ENCODE data around the gene DENND10.
"Not testable (repeated sequence)": the region's sequence is repeated elsewhere in the genome, so short reads cannot be mapped to it uniquely, and the experiment has no call there.

The DENND10 gene

GRCh38 chr10:119096641-119097415 is 7.1 kb upstream of the DENND10 start:
- FAIRE-seq; DNase-seq (ENCODE audit: insufficient read length, low spot score): not testable (repeated sequence)

DNA sequence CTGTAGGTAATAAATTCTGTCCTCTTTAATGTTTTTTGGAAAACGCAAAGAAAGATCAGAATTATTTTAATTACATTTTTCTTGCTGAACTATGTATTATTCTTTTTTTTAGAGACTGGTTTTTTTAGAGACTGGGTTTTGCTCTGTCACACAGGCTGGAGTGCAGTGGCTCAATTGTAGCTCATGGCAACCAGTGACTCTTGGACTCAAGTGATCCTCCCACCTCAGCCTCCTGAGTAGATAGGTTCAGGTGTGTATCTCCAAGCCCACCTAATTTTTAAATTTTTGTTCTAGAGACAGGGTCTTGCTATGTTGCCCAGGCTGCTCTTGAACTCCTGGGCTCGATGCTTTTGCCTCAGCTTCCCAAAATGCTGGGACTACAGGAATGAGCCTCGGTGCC is 5.3 kb upstream of the DENND10 start:
- DNase-seq (ENCODE audit: insufficient read length, low spot score) (no peak), FAIRE-seq (no peak)

DNA sequence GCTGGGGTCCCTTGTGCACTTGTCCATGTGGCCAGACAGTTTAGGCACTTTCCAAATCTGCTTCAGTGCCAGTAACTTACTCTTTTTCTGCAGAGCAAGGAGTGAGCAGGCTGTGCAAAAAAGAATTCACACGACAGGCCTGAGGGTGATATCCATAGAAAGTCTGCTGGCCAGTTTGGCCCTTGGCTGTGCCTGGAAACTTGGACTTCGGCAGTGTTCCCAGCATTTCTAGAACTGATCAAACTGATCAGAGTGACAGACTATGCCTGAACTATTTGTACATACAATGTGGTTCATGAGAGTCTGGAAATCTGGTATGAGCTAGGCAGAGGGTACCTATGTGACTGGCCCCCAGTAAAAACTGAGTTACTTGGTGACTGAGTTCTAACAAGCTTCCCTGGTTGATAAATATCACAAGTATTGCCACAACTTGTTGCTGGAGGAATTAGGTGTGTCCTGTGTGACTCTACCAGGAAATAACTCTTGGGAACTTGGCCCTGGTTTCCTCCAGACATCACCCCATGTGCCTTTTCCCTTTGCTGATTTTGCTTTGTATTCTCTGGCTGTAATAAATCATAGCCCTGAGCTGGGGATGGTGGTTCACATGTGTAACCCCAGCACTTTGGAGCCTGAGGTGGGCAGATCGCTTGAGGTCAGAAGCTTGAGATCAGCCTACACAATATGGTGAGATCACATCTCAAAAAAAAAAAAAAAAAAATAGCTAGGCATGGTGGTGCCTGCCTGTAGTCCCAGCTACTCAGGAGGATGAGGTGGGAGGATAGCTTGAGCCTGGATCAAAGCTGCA is 3.3 kb upstream of the DENND10 start:
- FAIRE-seq (no peak), DNase-seq (ENCODE audit: insufficient read length, low spot score) (no peak)

DNA sequence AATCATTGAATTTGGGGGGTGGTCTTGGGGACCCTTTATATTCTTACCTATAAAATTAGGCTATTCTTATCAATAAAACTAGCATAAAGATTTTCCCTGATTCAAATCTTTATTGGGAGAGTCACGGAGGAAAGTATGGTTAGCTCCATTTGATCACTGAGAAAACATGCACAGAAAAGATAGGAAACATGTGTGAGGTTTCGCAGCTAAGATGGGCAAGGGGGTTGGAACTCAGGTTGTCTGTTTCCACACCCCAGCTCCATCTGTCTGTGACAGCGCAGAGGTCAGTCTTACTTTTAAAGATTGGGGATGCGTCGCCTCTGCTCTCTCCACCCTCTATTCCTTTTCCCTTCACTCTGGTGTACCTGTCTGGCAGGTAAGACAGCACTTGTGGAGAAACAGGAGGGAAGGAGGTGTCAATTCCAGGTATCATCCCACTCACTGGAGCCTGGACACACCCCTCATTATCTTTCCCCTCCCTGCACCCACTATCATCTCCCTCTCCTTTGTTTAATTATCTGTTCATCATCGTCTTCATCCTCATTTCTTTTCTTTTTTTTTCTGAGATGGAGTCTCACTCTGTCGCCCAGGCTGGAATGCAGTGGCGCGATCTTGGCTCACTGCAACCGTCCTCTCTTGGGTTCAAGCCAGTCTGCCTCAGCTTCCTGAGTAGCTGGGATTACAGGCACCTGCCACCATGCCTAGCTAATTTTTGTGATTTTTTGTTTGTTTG is 2.4 kb upstream of the DENND10 start:
- no peak for DNase-seq (ENCODE audit: insufficient read length, low spot score)
- FAIRE-seq, result no peak

- DNase-seq (ENCODE audit: insufficient read length, low spot score) (no peak), FAIRE-seq (no peak)
Measured at GRCh38 chr10:119103241-119103902, 541 bp upstream of the DENND10 start.

DNA sequence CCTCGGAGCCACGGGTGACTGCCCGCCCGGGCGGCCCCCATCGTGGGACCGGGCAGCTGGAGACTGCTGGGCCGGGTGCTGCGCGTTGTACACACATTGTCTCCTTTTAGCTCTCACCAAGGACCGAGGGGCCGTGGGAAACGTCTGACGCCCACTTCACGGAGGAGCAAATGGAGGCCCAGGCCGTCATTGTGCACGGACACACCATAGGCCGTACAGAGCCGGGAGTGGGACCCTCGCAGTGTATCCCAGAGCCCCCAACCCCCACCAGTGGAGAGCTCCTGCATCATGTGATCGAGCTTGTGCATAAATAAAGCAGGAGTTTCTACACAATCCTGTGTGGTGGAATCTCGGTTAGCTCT is 722 bp downstream of the DENND10 start:
- no peak for FAIRE-seq
- no peak for DNase-seq (ENCODE audit: insufficient read length, low spot score)

DNA sequence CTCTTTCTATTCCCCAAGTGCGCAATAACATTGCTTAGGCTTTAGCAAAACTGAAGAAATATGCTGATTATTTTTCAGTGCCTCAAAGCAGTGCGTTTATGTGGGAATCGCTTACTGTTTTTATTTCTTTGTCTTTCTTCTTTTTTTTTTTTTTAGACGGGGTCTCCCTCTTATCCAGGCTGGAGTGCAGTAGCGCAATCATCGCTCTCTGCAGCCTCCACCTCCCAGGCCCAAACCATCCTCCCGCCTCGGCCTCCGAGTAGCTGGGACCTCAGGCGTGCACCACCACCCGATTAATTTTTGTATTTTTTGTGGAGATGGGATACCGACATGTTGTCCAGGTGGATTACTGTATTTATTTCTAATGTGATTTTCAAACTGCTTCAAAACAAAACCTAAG is 1.2 kb downstream of the DENND10 start:
- DNase-seq (ENCODE audit: insufficient read length, low spot score) (no peak), FAIRE-seq (no peak)

DNA sequence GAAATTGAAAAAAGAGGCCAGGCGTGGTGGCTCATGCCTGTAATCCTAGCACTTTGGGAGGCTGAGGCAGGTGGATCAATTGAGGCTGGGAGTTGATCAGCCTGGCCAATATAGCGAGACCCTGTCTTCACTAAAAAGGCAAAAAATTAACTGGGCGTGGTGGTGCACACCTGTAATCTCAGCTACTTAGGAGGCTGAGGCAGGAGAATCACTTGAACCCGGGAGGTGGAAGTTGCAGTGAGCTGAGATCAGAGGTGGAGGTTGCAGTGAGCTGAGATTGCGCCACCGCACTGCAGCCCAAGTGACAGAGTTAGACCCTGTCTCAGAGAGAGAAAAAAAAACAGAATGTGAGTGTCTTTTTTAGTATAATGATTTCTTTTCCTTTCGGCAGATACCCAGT is 2.0 kb downstream of the DENND10 start:
- not testable (repeated sequence) for DNase-seq (ENCODE audit: insufficient read length, low spot score); FAIRE-seq

DNA sequence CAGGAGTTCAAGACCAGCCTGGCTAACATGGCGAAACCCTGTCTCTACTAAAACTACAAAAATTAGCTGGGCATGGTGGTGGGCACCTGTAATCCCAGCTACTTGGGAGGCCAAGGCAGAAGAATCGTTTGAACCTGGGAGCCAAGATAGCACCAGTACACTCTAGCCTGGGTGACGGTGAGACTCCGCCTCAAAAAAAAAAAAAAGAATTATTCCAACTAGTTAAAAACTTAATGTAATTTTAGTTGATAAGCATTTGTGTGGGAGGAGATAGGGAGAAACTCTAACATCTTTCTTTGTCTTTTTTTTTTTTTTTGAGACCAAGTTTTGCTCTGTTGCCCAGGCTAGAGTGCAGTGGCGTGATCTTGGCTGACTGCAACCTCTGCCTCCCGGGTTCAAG is 3.2 kb downstream of the DENND10 start:
- not testable (repeated sequence) for FAIRE-seq; DNase-seq (ENCODE audit: insufficient read length, low spot score)

- not testable (repeated sequence) for DNase-seq (ENCODE audit: insufficient read length, low spot score); FAIRE-seq
Measured at GRCh38 chr10:119107771-119108170, 3.9 kb downstream of the DENND10 start.

DNA sequence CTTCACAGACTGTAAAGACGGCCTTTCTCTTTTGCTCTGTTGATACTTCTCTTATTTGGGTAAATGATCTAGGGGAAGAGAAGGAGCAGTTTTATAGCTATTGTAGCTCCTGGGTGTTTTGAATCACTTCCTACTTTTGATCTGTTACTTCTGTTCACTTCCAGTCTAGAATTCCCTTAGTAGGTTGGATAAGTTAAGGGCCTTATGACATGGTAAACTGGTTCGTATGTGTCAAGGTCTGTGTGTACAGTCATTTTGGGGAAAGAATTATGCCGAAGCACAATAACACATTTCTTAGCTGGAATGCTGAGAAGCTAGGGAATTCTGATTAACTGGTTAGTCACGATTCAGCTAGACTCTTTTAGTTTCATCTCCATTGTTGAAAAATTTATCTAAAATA is 8.1 kb downstream of the DENND10 start:
- FAIRE-seq, result no peak

GRCh38 chr10:119113751-119114732 is 10.1 kb downstream of the DENND10 start:
- DNase-seq (ENCODE audit: insufficient read length, low spot score) (no peak), FAIRE-seq (no peak)

More for the DNA sequence above, 8.1 kb downstream of the DENND10 start:
- DNase-seq (ENCODE audit: insufficient read length, low spot score), result no peak

GRCh38 chr10:119115926-119116325 is 12.0 kb downstream of the DENND10 start:
- no peak for FAIRE-seq
- no peak for DNase-seq (ENCODE audit: insufficient read length, low spot score)

GRCh38 chr10:119116326-119116951 is 12.5 kb downstream of the DENND10 start:
- FAIRE-seq (no peak), DNase-seq (ENCODE audit: insufficient read length, low spot score) (no peak)

GRCh38 chr10:119118231-119118630 is 14.3 kb downstream of the DENND10 start:
- DNase-seq (ENCODE audit: insufficient read length, low spot score) (no peak), FAIRE-seq (no peak)

GRCh38 chr10:119119400-119119799 is 15.5 kb downstream of the DENND10 start:
- no peak for FAIRE-seq
- DNase-seq (ENCODE audit: insufficient read length, low spot score), result no peak

GRCh38 chr10:119120413-119120867 is 16.5 kb downstream of the DENND10 start:
- no peak for FAIRE-seq
- no peak for DNase-seq (ENCODE audit: insufficient read length, low spot score)

GRCh38 chr10:119120875-119121274 is 17.0 kb downstream of the DENND10 start:
- FAIRE-seq (no peak), DNase-seq (ENCODE audit: insufficient read length, low spot score) (no peak)

DNA sequence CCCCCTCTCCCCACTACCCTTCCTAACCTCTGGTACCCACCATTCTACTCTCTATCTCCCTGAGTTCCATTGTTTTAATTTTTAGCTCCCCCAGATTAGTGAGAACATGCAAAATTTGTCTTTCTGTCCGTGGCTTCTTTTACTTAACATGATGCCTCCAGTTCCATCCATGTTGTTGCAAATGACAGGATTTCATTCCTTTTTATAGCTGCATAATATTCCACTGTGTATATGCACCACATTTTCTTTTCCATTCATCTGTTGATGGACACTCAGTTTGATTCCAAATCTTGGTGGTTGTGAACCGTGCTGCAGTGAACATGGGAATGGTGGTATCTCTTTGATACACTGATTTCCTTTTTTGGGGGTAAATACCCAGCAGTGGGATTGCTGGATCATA is 22.0 kb downstream of the DENND10 start:
- DNase-seq (ENCODE audit: insufficient read length, low spot score) (no peak), FAIRE-seq (no peak)

Measured in HTR-8/SVneo (cell line).